Breast epithelium (tissue), 3 donors: ENCODE measurements around the gene LEFTY2.

Experiments
- CTCF ChIP-seq, 3 donors: fragments of 450-650 bp; IDR thresholded peaks; one replicate each; pipeline ENCODE4 v1.5.1; 2016 to 2017; ENCODE audit warnings: antibody characterized with exemption in 3 of 3, mild to moderate bottlenecking in 3 of 3, moderate library complexity in 3 of 3
- POLR2AphosphoS5 ChIP-seq, 3 donors: sonication (generic); formaldehyde crosslinking; IDR thresholded peaks; one replicate each; pipeline ENCODE4 v1.6.1; 2017; ENCODE audit warnings: antibody characterized with exemption in 3 of 3

DNA sequence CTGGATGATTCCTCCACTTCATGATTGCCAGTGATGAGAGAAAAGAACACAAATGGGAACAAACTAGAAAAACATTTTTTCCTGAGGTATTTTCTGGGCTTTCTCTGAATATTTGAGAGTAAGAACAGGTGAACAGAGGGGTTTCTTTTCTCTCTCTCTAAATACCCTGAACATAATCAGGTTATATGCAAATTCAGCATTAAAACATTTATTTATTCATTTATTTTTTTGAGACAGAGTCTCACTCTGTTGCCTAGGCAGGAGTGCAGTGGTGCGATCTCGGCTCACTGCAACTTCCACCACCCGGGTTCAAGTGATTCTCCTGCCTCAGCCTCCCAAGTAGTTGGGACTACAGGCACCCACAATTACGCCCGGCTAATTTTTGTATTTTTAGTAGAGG lies 5.8 kb upstream of the LEFTY2 start:
- TF ChIP-seq CTCF (IDR thresholded peaks at IDR 0.05) (no peak), POLR2AphosphoS5 (IDR thresholded peaks at IDR 0.05) (no peak)
